Adrenal gland (tissue), 5 donors: Measurements from ENCODE around the gene TAS2R43.

Experiments used
- CTCF ChIP-seq, 6 experiments: fragments of 450-650 bp in 4 of 6; fragments of 200-600 bp in 2 of 6; sonication (generic) in 1 of 6; IDR thresholded peaks; 1 replicate in 5 of 6; 2 replicates in 1 of 6; pipeline versions ENCODE4 v1.5.1 to v1.8.0; 2016 to 2021; ENCODE audit warnings: antibody characterized with exemption in 6 of 6, mild to moderate bottlenecking in 2 of 6, moderate library complexity in 1 of 6
- POLR2A ChIP-seq, 2 donors: fragments of 450-650 bp; IDR thresholded peaks; one replicate each; pipeline ENCODE4 v1.6.1; 2017; ENCODE audit warnings: antibody characterized with exemption in 2 of 2, mild to moderate bottlenecking in 2 of 2, moderate library complexity in 1 of 2
- donor health status: DM: no; HTN: no; CAD: no.

GRCh38 chr12:11055306-11055705 is 36.8 kb downstream of the TAS2R43 start:
- no peak for TF ChIP-seq CTCF (IDR thresholded peaks at IDR 0.05)
- TF ChIP-seq POLR2A (IDR thresholded peaks at IDR 0.05), result no peak
